H9 (cell line): ENCODE data around the gene KIAA0930. TPM values are rescaled to one million over a fixed set of nuclear protein-coding genes. Genes with fewer than 3 reads are reported as not detected.

ENCODE experiments used
- DNase-seq: peaks from one replicate; pipeline ENCODE4 v3.0.0-alpha.2; 2017
- H2AFZ ChIP-seq: one replicate; pipeline ENCODE4 v1.6.1; 2013; ENCODE audit warnings: mild to moderate bottlenecking, low read length, control low read depth, moderate library complexity
- H2AK5ac ChIP-seq: 2 replicates; pipeline ENCODE4 v1.6.1; 2013; ENCODE audit warnings: low read length, control low read depth, mixed read lengths; ENCODE audit not compliant: insufficient read length
- H2BK120ac ChIP-seq: one replicate; pipeline ENCODE4 v1.6.1; 2013; ENCODE audit warnings: low read depth, mild to moderate bottlenecking, low read length, control low read depth, inconsistent platforms; ENCODE audit not compliant: poor library complexity, severe bottlenecking
- H2BK12ac ChIP-seq: 2 replicates; pipeline ENCODE4 v1.6.1; 2013; ENCODE audit warnings: low read length, control low read depth, mixed read lengths, low read depth; ENCODE audit not compliant: insufficient read length
- H2BK15ac ChIP-seq: 2 replicates; pipeline ENCODE4 v1.6.1; 2013; ENCODE audit warnings: low read depth, low read length, control low read depth
- H2BK20ac ChIP-seq: one replicate; pipeline ENCODE4 v1.6.1; 2013; ENCODE audit warnings: low read depth, mild to moderate bottlenecking, low read length, control low read depth, inconsistent platforms; ENCODE audit not compliant: poor library complexity, severe bottlenecking
- H2BK5ac ChIP-seq: 2 replicates; pipeline ENCODE4 v1.6.1; 2013; ENCODE audit warnings: low read length, control low read depth, mixed read lengths; ENCODE audit not compliant: insufficient read length
- H3K14ac ChIP-seq: 2 replicates; pipeline ENCODE4 v1.6.1; 2013; ENCODE audit warnings: low read length, control low read depth; ENCODE audit not compliant: insufficient read depth
- H3K18ac ChIP-seq: 2 replicates; pipeline ENCODE4 v1.6.1; 2013; ENCODE audit warnings: low read depth, mild to moderate bottlenecking, mixed read lengths, low read length, control low read depth; ENCODE audit not compliant: insufficient read length
- H3K23ac ChIP-seq: 2 replicates; pipeline ENCODE4 v1.6.1; 2013; ENCODE audit warnings: low read length, control low read depth, mixed read lengths, low read depth; ENCODE audit not compliant: insufficient read length
- H3K23me2 ChIP-seq: 2 replicates; pipeline ENCODE4 v1.6.1; 2013; ENCODE audit warnings: low read depth, mild to moderate bottlenecking, mixed read lengths, low read length, control low read depth; ENCODE audit not compliant: insufficient read length, poor library complexity, severe bottlenecking
- H3K27ac ChIP-seq: 2 replicates; pipeline ENCODE4 v1.5.1; 2013; ENCODE audit warnings: low read length, control low read depth, mixed read lengths, low read depth; ENCODE audit not compliant: insufficient read length
- H3K27me3 ChIP-seq: 2 replicates; pipeline ENCODE4 v1.6.1; 2013; ENCODE audit warnings: low read length, control low read depth, inconsistent platforms; ENCODE audit not compliant: insufficient read depth
- H3K4ac ChIP-seq: 2 replicates; pipeline ENCODE4 v1.6.1; 2013; ENCODE audit warnings: low read depth, mild to moderate bottlenecking, control low read depth, inconsistent platforms, low read length, moderate library complexity
- H3K4me1 ChIP-seq: 2 replicates; pipeline ENCODE4 v1.6.1; 2013; ENCODE audit warnings: low read length, control low read depth, inconsistent platforms; ENCODE audit not compliant: insufficient read depth
- H3K4me2 ChIP-seq: 2 replicates; pipeline ENCODE4 v1.6.1; 2013; ENCODE audit warnings: low read length, control low read depth, mixed read lengths; ENCODE audit not compliant: insufficient read length, insufficient read depth
- H3K56ac ChIP-seq: 2 replicates; pipeline ENCODE4 v1.6.1; 2013; ENCODE audit warnings: low read depth, mild to moderate bottlenecking, mixed read lengths, low read length, control low read depth; ENCODE audit not compliant: insufficient read length
- H3K79me1 ChIP-seq: 2 replicates; pipeline ENCODE4 v1.6.1; 2013; ENCODE audit warnings: low read depth, mild to moderate bottlenecking, moderate library complexity, low read length, control low read depth, inconsistent platforms; ENCODE audit not compliant: insufficient read depth, poor library complexity, severe bottlenecking
- H3K79me2 ChIP-seq: 2 replicates; pipeline ENCODE4 v1.6.1; 2013; ENCODE audit warnings: low read length, control low read depth, inconsistent platforms; ENCODE audit not compliant: insufficient read depth
- H3K9ac ChIP-seq: 2 replicates; pipeline ENCODE4 v1.6.1; 2013; ENCODE audit warnings: low read length, control low read depth, mixed read lengths; ENCODE audit not compliant: insufficient read length; ENCODE audit errors: extremely low read depth
- H3K9me3 ChIP-seq: one replicate; pipeline ENCODE4 v1.6.1; 2013; ENCODE audit warnings: low read depth, low read length, inconsistent platforms; ENCODE audit not compliant: control insufficient read depth
- H3T11ph ChIP-seq: one replicate; pipeline ENCODE4 v1.6.1; 2013; ENCODE audit warnings: mild to moderate bottlenecking, low read length, control low read depth, inconsistent platforms
- H4K20me1 ChIP-seq: one replicate; pipeline ENCODE4 v1.6.1; 2013; ENCODE audit not compliant: control insufficient read depth, insufficient read length, insufficient read depth
- H4K5ac ChIP-seq: 2 replicates; pipeline ENCODE4 v1.6.1; 2013; ENCODE audit warnings: low read depth, mild to moderate bottlenecking, mixed read lengths, low read length, control low read depth; ENCODE audit not compliant: insufficient read length
- H4K8ac ChIP-seq: replicated peaks from 2 replicates; pipeline ENCODE4 v1.6.1; 2013; ENCODE audit warnings: low read length, control low read depth, mixed read lengths, low read depth; ENCODE audit not compliant: insufficient read length
- H4K91ac ChIP-seq: 2 replicates; pipeline ENCODE4 v1.6.1; 2013; ENCODE audit warnings: low read depth, mild to moderate bottlenecking, moderate library complexity, mixed read lengths, low read length, control low read depth; ENCODE audit not compliant: insufficient read length
- H3K27ac Mint-ChIP-seq, 3 experiments: 2 replicates in 2 of 3; 3 replicates in 1 of 3; pipeline ENCODE4 v1.8.0; 2020 to 2021; ENCODE audit warnings: mixed read lengths in 3 of 3, mild to moderate bottlenecking in 1 of 3, moderate library complexity in 1 of 3
- H3K27me3 Mint-ChIP-seq: 2 replicates; pipeline ENCODE4 v1.8.0; 2021; ENCODE audit warnings: low read depth, mild to moderate bottlenecking, moderate library complexity, mixed read lengths
- H3K36me3 Mint-ChIP-seq, 3 experiments: 2 replicates in 2 of 3; 3 replicates in 1 of 3; pipeline ENCODE4 v1.8.0; 2020 to 2021; ENCODE audit warnings: low read depth in 3 of 3, mixed read lengths in 3 of 3; ENCODE audit not compliant: insufficient read depth in 1 of 3
- H3K4me1 Mint-ChIP-seq, 2 experiments: 2 replicates each; pipeline ENCODE4 v1.8.0; 2020; ENCODE audit warnings: mixed read lengths in 2 of 2
- H3K4me3 Mint-ChIP-seq, 2 experiments: 2 replicates in 1 of 2; 3 replicates in 1 of 2; pipeline ENCODE4 v1.8.0; 2020 to 2021; ENCODE audit warnings: mild to moderate bottlenecking in 2 of 2, mixed read lengths in 2 of 2, moderate library complexity in 1 of 2
- H3K9me3 Mint-ChIP-seq, 2 experiments: 2 replicates in 1 of 2; 3 replicates in 1 of 2; pipeline ENCODE4 v1.8.0; 2020; ENCODE audit warnings: mild to moderate bottlenecking in 2 of 2, mixed read lengths in 2 of 2, moderate library complexity in 1 of 2
- CTCF ChIP-seq: fragments of 200-600 bp; sonication (generic); conservative IDR thresholded peaks from 3 replicates; pipeline ENCODE4 v1.8.0; 2021; ENCODE audit warnings: antibody characterized with exemption, mild to moderate bottlenecking
- WGBS: extraction: QIAGEN DNeasy Blood & Tissue Kit; methylation state at CpG from one replicate; pipeline ENCODE4 v1.1.7; 2013; ENCODE audit warnings: missing lambda C conversion rate, low lambda C conversion rate, mixed read lengths; ENCODE audit not compliant: insufficient read length; ENCODE audit errors: extremely low coverage; 5-methylcytosine and 5-hydroxymethylcytosine counted together
- total RNA-seq: library from RNA; stranded (reverse); gene quantifications from 2 replicates; pipeline ENCODE4 v1.2.1, GENCODE V29; 2021

Gene KIAA0930
- total RNA-seq, 1 experiment from 2014 or later = 46.2 TPM

GRCh38 chr22:45246060-45246985, 5.6 kb upstream of the KIAA0930 start:
- Histone ChIP-seq H3K4ac (no peak overlapping the region), H3K23me2 (peaks cover under 1% of the 10 kb centered on the region), H3T11ph (no peak overlapping the region), H3K79me1 (no peaks in the 10 kb centered on the region), H2AK5ac (no peak overlapping the region), H2BK15ac (no peak overlapping the region), H3K23ac (no peak overlapping the region), H4K8ac (no peak overlapping the region), H3K9ac (no peak overlapping the region), H3K56ac (no peak overlapping the region), H2BK20ac (no peak overlapping the region), H3K4me2 (no peak overlapping the region), H2BK120ac (no peak overlapping the region), H4K91ac (no peak overlapping the region), H3K9me3 (no peaks in the 10 kb centered on the region), H3K14ac (no peak overlapping the region), H3K27me3 (no peaks in the 10 kb centered on the region), H4K20me1 (no peaks in the 10 kb centered on the region), H4K5ac (no peak overlapping the region), H3K79me2 (no peaks in the 10 kb centered on the region), H3K27ac (no peak overlapping the region), H3K4me1 (no peaks in the 10 kb centered on the region), H2BK12ac (no peak overlapping the region), H2BK5ac (no peak overlapping the region), H2AFZ (no peak overlapping the region), H3K18ac (no peak overlapping the region)
- H3K27me3 Mint-ChIP-seq = peaks cover 16% of the 10 kb centered on the region
- no peak for DNase-seq
- no peaks in the 10 kb centered on the region for H3K36me3 Mint-ChIP-seq
- no CpG with 5 or more reads among the region's 13 CpGs for WGBS
- TF ChIP-seq CTCF = no peak
- peaks cover 8 to 13% of the 10 kb centered on the region in 2 experiments for H3K4me1 Mint-ChIP-seq
- peak overlapping the region in 1 of 3 experiments; percentile 18; a peak in 1 of 7 replicates for H3K27ac Mint-ChIP-seq
- H3K4me3 Mint-ChIP-seq = no peak overlapping the region; a peak in 2 of 5 replicates
- no peaks in the 10 kb centered on the region for H3K9me3 Mint-ChIP-seq
